Non-pigmented ciliary epithelial cell (primary cell): ENCODE results near the gene COL11A1.
"Not testable (repeated sequence)": the region's sequence is repeated elsewhere in the genome, so short reads cannot be mapped to it uniquely, and the experiment has no call there.

Source experiments
- DNase-seq: peaks from one replicate; pipeline ENCODE4 v3.0.0-alpha.2; 2010; ENCODE audit warnings: low read depth

The COL11A1 gene

DNA sequence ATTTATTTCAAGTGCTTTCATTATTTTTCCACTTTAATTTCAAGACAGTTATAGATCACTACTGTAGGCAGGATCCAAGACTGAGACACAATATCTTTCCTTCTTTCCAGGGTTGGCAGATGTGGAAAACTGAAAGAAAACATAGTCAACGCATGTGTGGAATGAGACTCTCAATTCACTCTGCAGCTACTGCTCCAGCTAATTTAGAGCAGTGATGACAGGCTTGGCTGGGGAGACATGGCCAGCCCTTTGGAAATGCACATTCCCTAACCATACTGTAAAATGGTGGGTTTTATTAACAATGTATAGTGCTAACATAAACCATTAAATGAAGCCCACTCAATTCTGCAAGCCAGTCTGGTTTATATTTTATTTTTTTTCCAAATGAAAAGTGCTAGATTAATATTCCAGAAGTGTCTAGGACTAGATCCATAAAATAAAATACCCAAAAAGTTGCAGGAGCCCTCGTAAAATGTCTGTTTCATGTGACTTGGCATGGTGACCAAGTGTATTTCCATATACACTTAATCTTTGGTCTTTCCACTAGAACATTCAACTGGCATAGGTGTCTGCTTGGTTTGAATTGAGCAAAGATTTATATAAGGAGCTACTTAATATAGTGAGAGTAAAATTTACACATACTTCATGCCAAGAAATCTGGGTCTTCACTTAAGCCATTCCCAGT, 32.9 kb downstream of the COL11A1 start:
- DNase-seq, result no peak

DNA sequence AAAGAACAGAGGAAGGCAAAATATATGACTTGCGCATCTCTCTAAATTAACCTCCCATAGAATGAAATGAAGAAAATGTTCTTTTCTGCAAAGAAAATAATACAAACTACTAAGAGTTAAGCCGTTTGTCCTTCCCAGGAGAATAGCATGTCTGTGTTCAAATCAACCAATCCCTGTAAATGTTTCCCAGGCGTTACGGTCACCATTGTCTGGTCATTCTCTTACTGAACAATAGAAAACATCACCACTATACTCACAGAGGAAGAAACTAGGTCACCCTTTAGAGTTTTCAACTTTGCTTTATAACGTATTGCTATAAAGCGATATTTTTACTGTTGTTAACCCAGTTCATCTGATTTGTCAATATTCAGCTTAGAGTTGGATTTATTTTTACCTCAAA, 34.1 kb downstream of the COL11A1 start:
- no peak for DNase-seq

DNA sequence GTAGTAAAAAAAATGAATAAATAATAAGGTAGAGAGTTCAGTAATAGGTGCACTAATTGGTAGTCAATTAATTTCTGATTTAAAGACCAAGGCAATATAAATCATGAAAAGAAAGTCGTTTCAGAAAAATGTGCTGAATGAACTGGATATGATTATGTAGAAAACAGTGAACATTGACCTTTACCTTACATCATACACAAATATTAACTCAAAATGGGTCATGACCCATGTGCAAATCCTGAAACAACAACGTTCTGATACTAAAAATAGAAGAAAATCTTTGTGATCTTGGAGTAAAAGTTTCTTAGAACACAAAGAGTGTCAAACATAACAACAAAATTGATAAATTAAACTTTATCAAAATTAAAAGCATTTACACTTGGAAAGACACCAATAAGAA, 39.1 kb downstream of the COL11A1 start:
- DNase-seq, result no peak

DNA sequence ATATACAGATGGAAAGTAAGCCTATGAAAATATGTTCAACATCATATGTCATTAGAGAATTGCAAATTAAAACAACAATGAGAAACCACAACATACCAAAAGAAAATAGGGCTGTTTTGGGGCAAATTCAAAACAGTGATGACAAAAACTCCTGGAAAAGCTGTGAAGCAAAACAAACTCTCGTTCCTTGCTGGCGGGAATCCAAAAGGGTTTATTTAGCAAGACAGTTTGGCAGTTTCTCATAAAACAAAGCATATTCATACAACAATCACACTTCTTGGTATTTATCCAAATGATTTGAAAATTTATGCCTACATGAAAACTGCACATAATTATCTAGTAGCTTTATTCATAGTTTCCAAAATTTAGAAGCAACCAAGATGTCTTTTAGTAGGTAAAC, 44.4 kb downstream of the COL11A1 start:
- DNase-seq, result no peak

DNA sequence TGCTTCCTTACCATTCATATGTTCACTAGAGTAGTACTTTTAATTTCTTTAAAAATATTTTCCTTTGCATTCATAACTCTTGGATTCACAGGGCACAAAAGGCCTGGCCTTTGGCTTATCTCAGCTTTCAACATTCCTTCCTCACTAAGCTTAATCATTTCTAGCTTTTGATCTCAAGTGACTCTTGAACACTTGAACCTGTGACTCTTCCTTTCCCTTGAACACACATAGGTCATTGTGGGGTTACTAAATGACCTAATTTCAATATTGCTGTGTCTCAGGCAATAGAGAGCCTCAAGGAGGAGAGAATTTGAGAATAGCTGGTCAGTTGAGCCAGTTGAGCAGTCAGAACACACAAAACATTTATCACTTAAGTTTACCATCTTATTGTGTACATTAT, 49.9 kb downstream of the COL11A1 start:
- no peak for DNase-seq

DNA sequence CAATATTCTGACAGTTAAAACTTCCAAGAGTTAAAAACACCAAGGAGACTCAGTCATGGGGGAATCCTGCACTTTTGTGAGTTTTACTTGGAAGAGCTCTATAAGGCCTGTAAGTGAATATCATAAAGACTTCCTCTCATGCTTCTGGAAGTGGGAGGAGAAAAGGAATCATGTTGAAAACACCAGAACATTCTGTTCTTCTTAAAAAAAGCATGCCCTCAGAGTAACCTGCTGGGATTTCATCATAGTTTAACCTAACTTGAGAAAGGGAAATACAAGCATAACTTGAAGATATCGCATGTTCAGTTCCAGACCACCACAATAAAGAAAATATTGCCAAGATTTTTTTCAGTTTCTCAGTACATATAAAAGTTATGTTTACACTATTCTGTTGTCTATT, 51.9 kb downstream of the COL11A1 start:
- peak; percentile 55 for DNase-seq

DNA sequence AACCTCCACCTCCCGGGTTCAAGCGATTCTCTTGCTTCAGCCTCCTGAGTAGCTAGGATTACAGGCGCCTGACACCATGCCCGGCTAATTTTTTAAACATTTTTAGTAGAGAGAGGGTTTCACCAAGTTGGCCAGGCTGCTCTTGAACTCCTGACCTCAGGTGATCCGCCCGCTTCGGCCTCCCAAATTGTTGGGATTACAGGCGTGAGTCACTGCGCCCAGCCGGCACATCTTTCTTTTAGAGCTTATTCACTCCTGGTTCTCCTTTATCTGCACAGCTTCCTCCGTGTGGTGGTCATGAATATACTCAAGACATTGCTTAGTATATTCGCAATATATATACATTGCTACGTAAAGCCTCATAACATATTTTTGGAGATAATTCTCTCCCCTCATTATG, 80.2 kb downstream of the COL11A1 start:
- not testable (repeated sequence) for DNase-seq

DNA sequence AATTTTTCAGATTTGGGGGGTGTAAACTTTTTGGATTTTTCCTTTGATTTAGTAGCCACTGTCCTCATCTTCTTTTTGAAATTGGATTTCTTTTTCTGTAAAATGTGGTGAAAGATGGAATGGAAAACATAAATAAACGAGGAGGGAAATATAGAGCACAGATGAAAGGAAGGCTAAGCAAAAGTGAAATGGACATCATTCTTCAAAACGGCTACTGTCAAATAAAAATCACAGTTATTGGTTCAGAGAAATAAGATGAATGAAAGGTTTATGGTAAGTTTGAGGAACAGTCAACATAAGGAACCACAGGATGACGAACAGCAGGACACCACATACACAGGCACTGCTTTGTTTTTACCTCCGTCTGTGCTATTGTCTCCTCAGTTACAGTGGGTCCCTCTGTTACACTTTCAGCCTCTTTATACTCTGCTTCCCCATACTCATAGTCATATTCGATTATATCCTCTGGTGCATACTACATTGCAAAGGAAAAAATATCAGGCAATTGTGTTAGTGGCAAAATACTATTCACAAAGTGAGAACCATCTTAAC, 82.4 kb downstream of the COL11A1 start:
- no peak for DNase-seq

DNA sequence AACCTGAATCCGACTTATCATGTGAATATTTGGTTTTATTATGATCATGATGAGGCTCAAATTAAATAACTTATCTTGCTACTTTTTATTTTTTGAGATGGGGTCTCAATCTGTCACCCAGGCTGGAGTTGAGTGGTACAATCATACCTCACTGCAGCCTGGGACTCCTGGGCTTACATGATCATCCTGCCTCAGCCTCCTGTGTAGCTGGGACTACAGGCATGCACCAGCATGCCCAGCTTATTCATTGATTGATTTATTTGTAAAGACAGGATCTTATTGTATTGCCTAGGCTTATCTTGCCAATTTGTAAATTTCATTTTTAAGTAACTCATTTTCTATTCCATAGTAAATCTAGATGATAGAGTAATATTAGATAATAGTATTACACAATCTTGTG, 84.3 kb downstream of the COL11A1 start:
- DNase-seq, result no peak

DNA sequence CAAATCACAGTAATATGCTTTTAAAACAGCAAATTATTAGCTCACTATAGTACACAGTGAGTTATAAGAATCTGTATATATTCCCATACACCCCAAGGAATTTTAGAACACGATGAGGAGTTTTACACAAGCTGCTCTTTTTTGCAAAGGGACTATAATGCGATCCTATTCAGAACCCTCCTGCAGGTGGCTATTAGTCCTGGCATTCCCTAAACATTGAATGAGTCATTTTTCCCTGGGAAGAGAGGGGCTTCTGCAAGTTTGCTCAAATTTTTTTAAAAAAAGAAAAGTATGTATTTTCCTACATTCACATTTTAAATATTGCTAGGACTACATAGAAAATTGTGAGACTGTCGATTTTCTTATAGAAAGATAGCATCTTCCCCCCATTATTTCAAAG, 106.3 kb downstream of the COL11A1 start:
- DNase-seq, result no peak

DNA sequence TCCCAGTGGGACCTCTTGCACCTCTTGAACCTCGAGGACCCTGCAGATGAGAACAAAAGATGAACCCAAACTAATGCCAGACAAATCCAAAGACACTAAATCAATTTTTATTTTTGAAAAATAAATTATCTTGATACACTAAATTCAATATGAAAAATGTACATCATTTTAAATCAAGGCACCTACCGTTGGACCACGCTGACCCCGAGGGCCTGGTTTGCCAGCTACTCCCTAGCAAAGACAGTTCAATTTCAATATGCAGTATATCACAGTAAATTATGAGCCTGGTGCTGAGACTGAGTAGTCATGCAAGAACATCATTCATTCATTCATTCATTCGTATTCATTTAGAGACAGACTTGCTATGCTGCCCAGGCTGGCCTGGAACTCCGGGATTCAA, 129.4 kb downstream of the COL11A1 start:
- DNase-seq, result no peak

DNA sequence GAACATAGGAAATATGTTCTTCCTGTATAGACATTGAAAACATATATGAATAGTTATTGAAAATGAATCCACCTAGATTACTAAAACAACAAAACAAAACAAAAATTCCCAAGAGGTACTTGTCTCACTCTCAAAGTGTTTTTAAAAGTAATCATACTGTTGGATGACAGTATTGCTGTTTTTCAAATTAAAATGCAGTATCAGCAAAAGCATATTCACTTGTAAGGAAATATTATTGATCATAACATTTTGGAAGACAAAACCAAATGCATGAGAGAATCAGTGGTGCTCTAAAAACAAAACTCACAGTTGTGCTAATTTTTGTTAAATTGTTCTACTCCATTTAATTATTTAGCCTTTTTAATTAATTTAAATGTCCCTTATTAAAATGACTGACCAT, 131.0 kb downstream of the COL11A1 start:
- no peak for DNase-seq

DNA sequence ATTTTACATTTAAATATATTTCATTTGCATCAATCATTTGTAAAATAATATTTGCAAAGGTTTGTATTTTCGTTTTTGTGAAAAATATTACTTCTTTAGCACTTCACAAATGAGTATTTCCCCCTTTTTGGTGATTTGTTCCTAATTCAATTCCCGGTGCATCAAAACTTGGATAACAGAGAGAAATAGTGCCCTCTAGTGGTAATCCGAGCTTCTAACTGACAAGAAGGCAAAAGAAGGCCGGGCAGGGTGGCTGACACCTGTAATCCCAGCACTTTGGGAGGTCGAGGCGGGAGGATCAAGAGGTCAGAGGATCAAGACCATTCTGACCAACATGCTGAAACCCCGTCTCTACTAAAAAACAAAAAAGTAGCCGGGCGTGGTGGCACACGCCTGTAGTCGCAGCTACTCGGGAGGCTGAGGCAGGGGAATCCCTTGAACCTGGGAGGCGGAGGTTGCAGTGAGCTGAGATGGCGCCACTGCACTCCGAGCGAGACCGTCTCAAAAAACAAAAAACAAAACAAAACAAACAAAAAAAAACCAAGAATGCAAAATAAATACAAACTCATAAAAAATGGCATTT, 137.7 kb downstream of the COL11A1 start:
- DNase-seq, result peak; percentile 9

DNA sequence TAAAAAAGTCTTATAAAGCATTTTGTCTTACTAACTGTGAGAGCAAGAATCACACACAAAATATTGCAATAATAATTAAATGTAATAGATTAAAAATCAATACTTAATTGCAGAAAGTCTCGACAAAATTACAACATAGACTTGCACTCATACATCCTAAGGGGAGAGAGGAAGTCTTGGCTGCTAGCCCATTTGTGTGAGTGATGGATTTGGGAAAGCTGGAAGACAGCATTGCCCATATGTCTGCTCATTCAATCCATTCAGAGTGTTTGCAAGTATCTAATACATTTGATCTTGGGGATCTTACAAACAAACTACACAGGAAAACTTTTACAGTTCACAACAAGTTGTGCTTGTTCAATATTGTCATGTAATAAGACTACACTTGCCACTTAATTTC, 140.5 kb downstream of the COL11A1 start:
- DNase-seq, result no peak

DNA sequence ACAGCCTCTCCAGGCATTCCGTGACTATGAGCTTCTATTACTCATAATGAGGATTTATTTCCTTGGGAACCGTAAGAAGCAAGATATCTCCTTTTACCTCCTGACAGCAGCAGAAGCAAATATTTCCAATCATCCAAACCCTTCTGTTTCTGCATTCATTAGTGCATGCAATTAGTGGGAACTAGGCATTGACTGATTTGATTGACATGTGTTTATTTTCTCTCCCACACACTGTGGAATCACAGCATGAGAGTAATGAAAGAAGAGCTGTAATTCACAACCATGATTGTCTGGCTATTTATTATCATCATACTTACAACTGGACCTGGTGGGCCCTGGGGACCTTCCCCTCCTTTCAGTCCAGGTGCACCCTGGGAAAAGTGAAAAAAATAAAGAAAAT, 146.8 kb downstream of the COL11A1 start:
- DNase-seq, result no peak

DNA sequence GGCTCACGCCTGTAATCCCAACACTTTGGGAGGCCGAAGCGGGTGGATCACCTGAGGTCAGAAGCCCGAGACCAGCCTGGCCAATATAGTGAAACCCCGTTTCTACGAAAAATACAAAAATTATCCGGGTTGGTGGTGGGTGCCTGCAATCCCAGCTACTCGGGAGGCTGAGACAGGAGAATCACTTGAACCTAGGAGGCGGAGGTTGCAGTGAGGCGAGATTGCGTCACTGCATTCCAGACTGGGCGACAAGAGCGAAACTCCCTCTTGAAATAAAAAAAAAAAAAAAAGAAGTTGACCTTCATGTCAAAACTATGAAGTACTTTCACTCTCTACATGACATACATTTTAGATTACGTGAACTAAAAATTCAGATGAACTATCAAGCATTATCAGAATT, 153.7 kb downstream of the COL11A1 start:
- no peak for DNase-seq

DNA sequence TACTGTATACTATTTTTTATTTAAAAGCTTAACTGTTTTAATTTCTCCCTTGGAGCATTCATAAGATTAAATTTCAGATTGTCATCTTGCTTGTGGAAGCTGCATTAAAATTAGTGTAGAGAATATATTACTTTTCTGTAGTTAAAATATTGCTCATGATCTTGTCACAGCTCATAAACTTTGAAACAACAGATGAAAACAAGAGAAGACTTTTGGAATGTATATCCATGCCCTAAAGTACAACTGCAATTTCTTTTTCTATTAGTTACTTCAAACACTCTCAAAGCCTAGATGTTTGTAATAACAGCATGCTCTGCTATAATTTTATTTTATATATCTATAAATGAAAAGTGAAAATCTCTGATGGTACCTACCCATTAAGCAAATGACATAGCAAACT, 155.9 kb downstream of the COL11A1 start:
- DNase-seq, result no peak

DNA sequence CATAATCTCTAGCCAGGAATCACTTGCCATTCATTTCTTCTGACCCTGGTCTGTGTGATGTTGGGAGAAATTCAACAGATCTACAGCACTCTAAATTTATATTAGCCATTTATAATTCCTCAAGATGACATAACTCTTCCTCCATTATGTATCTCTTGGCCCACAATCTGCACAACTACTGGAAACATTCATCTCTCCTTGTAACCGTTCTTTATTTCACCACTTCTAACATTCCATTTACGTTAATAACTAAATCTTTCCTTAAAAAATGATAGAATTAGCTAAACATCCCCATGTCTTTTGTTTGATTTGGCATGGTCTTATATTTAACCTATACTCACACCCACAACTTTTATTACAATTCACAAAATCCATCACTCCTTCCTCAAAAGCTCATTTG, 166.0 kb downstream of the COL11A1 start:
- no peak for DNase-seq

DNA sequence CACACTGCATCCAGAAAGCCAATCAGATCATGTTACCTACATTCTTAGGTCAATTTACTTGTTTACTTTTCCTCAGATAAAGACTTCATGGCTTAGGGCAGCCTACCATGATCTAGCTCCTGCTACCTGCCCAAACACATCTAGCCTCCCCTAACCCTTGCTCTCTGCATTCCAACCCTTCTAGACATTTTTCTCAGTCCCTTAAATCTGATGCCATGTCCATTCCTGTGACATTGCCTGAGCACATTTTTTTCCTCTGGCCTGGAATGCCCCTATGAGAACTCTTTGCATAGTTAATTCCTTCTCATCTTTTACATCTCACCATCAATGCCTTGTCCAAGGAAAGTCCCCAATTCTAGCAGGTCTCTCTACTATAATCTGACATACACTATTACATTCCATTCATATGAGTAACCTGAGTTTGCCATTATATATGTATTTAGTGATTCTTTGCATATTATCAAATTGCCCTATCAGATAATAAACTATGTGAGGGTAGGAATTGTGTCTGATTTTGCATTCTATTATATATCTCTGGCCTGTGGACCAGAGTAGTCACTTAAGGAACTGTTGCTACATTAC, 166.9 kb downstream of the COL11A1 start:
- DNase-seq, result no peak

DNA sequence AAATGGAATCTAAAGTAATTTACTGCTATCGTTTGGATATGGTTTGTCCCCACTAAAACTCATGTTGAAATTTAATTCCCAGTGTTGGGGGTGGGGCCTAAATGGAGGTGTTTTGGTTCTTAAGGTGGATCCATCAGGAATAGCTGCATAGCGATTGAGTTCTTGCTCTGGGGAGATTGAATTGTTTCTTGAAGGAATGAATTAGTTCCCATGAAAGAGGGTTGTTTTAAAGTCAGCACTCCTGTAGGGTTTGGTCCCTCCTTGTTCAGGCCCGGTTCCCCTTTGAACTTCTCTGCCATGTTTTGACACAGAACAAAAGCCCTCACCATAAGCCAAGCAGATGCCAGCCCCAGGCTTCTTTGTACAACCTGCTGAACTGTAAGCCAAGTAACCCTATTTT, 170.9 kb downstream of the COL11A1 start:
- no peak for DNase-seq

DNA sequence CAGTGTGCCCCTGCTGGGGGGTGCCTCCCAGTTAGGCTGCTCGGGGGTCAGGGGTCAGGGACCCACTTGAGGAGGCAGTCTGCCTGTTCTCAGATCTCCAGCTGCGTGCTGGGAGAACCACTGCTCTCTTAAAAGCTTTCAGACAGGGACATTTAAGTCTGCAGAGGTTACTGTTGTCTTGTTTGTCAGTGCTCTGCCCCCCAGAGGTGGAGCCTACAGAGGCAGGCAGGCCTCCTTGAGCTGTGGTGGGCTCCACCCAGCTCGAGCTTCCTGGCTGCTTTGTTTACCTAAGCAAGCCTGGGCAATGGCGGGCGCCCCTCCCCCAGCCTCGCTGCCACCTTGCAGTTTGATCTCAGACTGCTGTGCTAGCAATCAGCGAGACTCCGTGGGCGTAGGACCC, 175.0 kb downstream of the COL11A1 start:
- DNase-seq, result not testable (repeated sequence)

DNA sequence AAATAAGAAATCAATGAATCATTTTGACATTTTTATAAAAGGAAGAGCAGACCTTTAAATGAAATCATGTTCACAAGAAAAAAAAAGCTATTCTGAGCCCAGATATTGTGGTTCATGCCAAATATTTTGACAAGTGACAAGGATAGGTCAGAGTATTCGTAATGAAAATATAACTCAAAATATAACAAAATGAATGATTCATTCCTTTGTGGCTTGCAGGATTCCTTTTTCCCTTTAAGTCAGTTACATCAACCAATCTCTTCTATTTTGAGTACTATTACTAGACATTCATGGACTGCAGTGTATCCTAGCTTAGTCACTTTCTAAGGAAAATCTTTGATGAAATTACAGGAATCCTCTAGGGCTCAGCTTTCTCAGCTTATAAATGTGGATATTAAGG, 188.7 kb downstream of the COL11A1 start:
- DNase-seq, result peak; percentile 50

DNA sequence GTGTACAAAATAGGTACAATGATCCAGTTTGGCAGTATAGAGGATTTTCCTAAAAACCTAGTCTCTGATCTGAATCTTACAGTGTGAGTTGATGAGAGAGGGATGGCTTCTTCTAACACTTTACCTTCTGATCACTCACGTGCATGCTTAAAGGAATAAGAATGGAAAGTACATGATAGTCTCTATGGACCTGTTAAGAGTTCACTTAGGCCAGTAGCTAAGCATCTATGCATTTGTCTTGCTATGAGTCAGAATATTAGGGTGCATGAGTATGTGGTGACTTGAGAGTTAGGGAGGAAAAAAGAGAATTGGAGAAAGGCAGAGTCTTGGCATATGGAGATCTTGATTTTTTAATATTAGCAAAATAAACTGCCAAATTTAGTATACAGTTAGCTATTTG, 206.3 kb downstream of the COL11A1 start:
- DNase-seq, result peak; percentile 5

DNA sequence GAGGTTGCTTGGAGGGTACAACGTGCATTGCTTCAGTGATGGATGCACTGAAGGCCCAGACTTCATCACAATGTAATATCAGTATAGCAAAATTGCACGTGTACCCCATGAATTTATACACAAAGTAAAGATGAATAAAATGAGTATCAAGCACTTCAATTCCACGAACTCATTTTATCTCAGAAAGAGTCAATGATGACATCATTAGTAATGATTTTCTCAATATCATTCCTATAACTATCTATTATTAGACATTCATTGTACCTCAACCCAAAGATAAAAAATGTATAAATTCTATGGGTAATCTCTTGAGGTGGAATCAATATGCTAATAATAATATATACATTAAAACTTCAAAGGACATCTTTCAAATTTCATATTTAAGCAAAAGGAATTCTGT, 208.4 kb downstream of the COL11A1 start:
- no peak for DNase-seq
